ENCODE data around the gene CPXM1.

CPXM1 gene

GRCh38 chr20:2820896-2821869, 20.8 kb upstream of the CPXM1 start:
- Histone ChIP-seq H3K4me1 (ENCODE audit: control insufficient read depth, insufficient read depth, low read depth, low read length) (peaks cover 22% of the 10 kb centered on the region), H2BK5ac (ENCODE audit: low read depth, low read length, poor library complexity, severe bottlenecking) (no peak overlapping the region), H3K23ac (ENCODE audit: low read length in 2 of 2) (no peak overlapping the region), H2BK12ac (ENCODE audit: low read length in 2 of 2) (peak overlapping the region; percentile 49 to 88), H2AFZ (ENCODE audit: low read depth, low read length) (no peak overlapping the region), H3K4me3 (ENCODE audit: insufficient read depth in 1 of 2, low read depth in 1 of 2, low read length in 2 of 2) (peak overlapping the region in 1 of 2 experiments; percentile 53), H4K8ac (ENCODE audit: low read length) (no peak overlapping the region), H3K14ac (ENCODE audit: low read length in 2 of 2) (peak overlapping the region in 1 of 2 experiments; percentile 78), H3K27ac (ENCODE audit: low read length, poor library complexity, severe bottlenecking) (no peak overlapping the region), H3K4ac (ENCODE audit: low read depth in 1 of 2, low read length in 2 of 2) (peak overlapping the region; percentile 26 to 54), H4K91ac (ENCODE audit: low read length) (peak overlapping the region; percentile 64), H2AK5ac (ENCODE audit: low read length, severe bottlenecking) (no peak overlapping the region), H2BK120ac (ENCODE audit: low read depth, low read length) (no peak overlapping the region), H3K79me1 (replicated peaks; ENCODE audit: low read length, poor library complexity, severe bottlenecking) (no peaks in the 10 kb centered on the region), H2BK15ac (ENCODE audit: low read depth, poor library complexity, severe bottlenecking) (no peak overlapping the region), H3K4me2 (ENCODE audit: low read length, poor library complexity, severe bottlenecking) (no peak overlapping the region), H3K18ac (ENCODE audit: low read depth in 1 of 2, low read length in 2 of 2) (peak overlapping the region in 1 of 2 experiments; percentile 21), H3K9ac (ENCODE audit: low read length) (peak overlapping the region; percentile 36), H3K9me3 (ENCODE audit: control insufficient read depth, low read length) (no peaks in the 10 kb centered on the region), H3K36me3 (ENCODE audit: control insufficient read depth in 1 of 2, insufficient read depth in 2 of 2, low read depth in 1 of 2, low read length in 2 of 2) (no peaks in the 10 kb centered on the region), H3K27me3 (ENCODE audit: control insufficient read depth in 1 of 2, insufficient read depth in 1 of 2, low read length in 2 of 2) (peaks cover 0 to 16% of the 10 kb centered on the region in 2 experiments)
- DNase-seq: no peak
- WGBS: 59% methylated on average over 58 of the region's 68 CpGs

DNA sequence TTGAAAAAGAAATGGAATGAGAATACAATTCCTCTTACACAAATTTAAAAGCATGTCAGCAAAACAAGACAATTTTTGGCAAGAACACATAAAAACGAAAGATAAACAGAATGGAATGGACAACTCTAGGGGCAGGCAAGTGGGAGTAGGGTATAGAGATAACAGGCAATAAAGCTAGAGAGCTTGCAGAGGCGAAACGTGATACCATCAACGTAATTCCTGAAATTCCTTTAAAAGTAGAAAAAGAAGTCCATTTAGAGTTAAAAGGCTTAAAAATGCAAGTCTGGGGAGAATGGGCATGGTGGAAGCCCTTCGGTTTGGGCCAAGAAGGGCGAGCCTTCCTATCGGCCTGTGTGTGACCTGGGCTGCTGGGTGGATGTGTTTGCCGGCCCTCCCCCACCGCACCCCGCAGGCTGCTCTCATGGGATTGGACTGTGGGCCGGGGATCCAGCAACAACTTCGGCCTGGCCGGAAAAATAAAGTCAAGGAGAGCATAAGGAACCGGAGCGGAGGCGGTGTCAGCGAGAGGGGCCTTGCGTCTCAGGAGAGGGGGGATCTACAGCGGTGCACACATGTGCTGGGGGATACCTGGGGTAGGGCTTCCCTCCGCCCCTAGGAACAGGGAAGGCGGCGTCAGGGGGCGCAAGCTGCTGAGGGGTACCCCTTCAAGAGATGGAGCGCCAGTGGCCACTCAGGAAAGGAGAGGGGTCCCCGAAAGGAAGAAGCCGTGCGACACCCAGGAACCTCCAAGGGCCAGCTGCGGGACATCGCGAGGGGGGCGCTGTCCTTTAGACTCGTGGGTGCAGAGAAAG, 19.9 kb upstream of the CPXM1 start:
- H3K14ac ChIP-seq (ENCODE audit: low read length in 2 of 2): peak overlapping the region in 1 of 2 experiments; percentile 77
- no peak overlapping the region for H3K27ac ChIP-seq (ENCODE audit: low read length, poor library complexity, severe bottlenecking)
- H4K8ac ChIP-seq (ENCODE audit: low read length): peak overlapping the region; percentile 57
- no peak overlapping the region for H3K23ac ChIP-seq (ENCODE audit: low read length in 2 of 2)
- no peaks in the 10 kb centered on the region for H3K79me1 ChIP-seq (replicated peaks; ENCODE audit: low read length, poor library complexity, severe bottlenecking)
- 39% methylated on average over 31 of the region's 32 CpGs for whole genome bisulfite sequencing
- no peak overlapping the region for H2BK5ac ChIP-seq (ENCODE audit: low read depth, low read length, poor library complexity, severe bottlenecking)
- peak overlapping the region in 1 of 2 experiments; percentile 43 for H3K4ac ChIP-seq (ENCODE audit: low read depth in 1 of 2, low read length in 2 of 2)
- H3K4me1 ChIP-seq (ENCODE audit: control insufficient read depth, insufficient read depth, low read depth, low read length): peaks cover 28% of the 10 kb centered on the region
- H2AFZ ChIP-seq (ENCODE audit: low read depth, low read length): peak overlapping the region; percentile 18
- peak overlapping the region; percentile 60 for H2BK15ac ChIP-seq (ENCODE audit: low read depth, poor library complexity, severe bottlenecking)
- H2BK120ac ChIP-seq (ENCODE audit: low read depth, low read length): no peak overlapping the region
- H3K27me3 ChIP-seq (ENCODE audit: control insufficient read depth in 1 of 2, insufficient read depth in 1 of 2, low read length in 2 of 2): peaks cover 0 to 15% of the 10 kb centered on the region in 2 experiments
- peak overlapping the region in 1 of 2 experiments; percentile 5 for H3K4me3 ChIP-seq (ENCODE audit: insufficient read depth in 1 of 2, low read depth in 1 of 2, low read length in 2 of 2)
- no peak overlapping the region for H2AK5ac ChIP-seq (ENCODE audit: low read length, severe bottlenecking)
- no peaks in the 10 kb centered on the region for H3K36me3 ChIP-seq (ENCODE audit: control insufficient read depth in 1 of 2, insufficient read depth in 2 of 2, low read depth in 1 of 2, low read length in 2 of 2)
- peak overlapping the region; percentile 33 to 60 for H3K18ac ChIP-seq (ENCODE audit: low read depth in 1 of 2, low read length in 2 of 2)
- no peaks in the 10 kb centered on the region for H3K9me3 ChIP-seq (ENCODE audit: control insufficient read depth, low read length)
- DNase-seq: no peak
- H3K9ac ChIP-seq (ENCODE audit: low read length): peak overlapping the region; percentile 49
- no peak overlapping the region for H4K91ac ChIP-seq (ENCODE audit: low read length)
- H3K4me2 ChIP-seq (ENCODE audit: low read length, poor library complexity, severe bottlenecking): peak overlapping the region; percentile 65
- peak overlapping the region in 1 of 2 experiments; percentile 88 for H2BK12ac ChIP-seq (ENCODE audit: low read length in 2 of 2)

- H3K4ac ChIP-seq (ENCODE audit: low read depth in 1 of 2, low read length in 2 of 2): no peak overlapping the region
- H3K36me3 ChIP-seq (ENCODE audit: control insufficient read depth in 1 of 2, insufficient read depth in 2 of 2, low read depth in 1 of 2, low read length in 2 of 2): no peaks in the 10 kb centered on the region
- no peaks in the 10 kb centered on the region for H3K79me1 ChIP-seq (replicated peaks; ENCODE audit: low read length, poor library complexity, severe bottlenecking)
- 93% methylated on average over 7 of the region's 7 CpGs for WGBS
- H3K4me2 ChIP-seq (ENCODE audit: low read length, poor library complexity, severe bottlenecking): no peak overlapping the region
- no peak overlapping the region for H3K27ac ChIP-seq (ENCODE audit: low read length, poor library complexity, severe bottlenecking)
- no peak overlapping the region for H3K14ac ChIP-seq (ENCODE audit: low read length in 2 of 2)
- H3K23ac ChIP-seq (ENCODE audit: low read length in 2 of 2): no peak overlapping the region
- no peak overlapping the region for H3K9ac ChIP-seq (ENCODE audit: low read length)
- no peak overlapping the region for H3K18ac ChIP-seq (ENCODE audit: low read depth in 1 of 2, low read length in 2 of 2)
- peaks cover 40% of the 10 kb centered on the region for H3K4me1 ChIP-seq (ENCODE audit: control insufficient read depth, insufficient read depth, low read depth, low read length)
- no peak overlapping the region for H2BK120ac ChIP-seq (ENCODE audit: low read depth, low read length)
- no peak overlapping the region for H4K91ac ChIP-seq (ENCODE audit: low read length)
- H3K27me3 ChIP-seq (ENCODE audit: control insufficient read depth in 1 of 2, insufficient read depth in 1 of 2, low read length in 2 of 2): peaks cover 0 to 15% of the 10 kb centered on the region in 2 experiments
- no peak overlapping the region for H2AK5ac ChIP-seq (ENCODE audit: low read length, severe bottlenecking)
- no peak overlapping the region for H2BK5ac ChIP-seq (ENCODE audit: low read depth, low read length, poor library complexity, severe bottlenecking)
- H3K4me3 ChIP-seq (ENCODE audit: insufficient read depth in 1 of 2, low read depth in 1 of 2, low read length in 2 of 2): no peak overlapping the region
- H2AFZ ChIP-seq (ENCODE audit: low read depth, low read length): no peak overlapping the region
- H3K9me3 ChIP-seq (ENCODE audit: control insufficient read depth, low read length): no peaks in the 10 kb centered on the region
- no peak for DNase-seq
- no peak overlapping the region for H4K8ac ChIP-seq (ENCODE audit: low read length)
- H2BK12ac ChIP-seq (ENCODE audit: low read length in 2 of 2): no peak overlapping the region
- no peak overlapping the region for H2BK15ac ChIP-seq (ENCODE audit: low read depth, poor library complexity, severe bottlenecking)
Measured at GRCh38 chr20:2817891-2818595, 17.6 kb upstream of the CPXM1 start.

Data from mesenchymal stem cell (in vitro differentiated cells and primary cell).